HG02870 (cell line): ENCODE measurements around the gene CCDC40.

Experiments
- ATAC-seq: cut with Tn5 transposase; IDR thresholded peaks from one replicate; pipeline ENCODE4 v1.9.1; 2021; ENCODE audit warnings: mild to moderate bottlenecking, moderate library complexity; ENCODE audit not compliant: unreplicated experiment

Gene CCDC40

DNA sequence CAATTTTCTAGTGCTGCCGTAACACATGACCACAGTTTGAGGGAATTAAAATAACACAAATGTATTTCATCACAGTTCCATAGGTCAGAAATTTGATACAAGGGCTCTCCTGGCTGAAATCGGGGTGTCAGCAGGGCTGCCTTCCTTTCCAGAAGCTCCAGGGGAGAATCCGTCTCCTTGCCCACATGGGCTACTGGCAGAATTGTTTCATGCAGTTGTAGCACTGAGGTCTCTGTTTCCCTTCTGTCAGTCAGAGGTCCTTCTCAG, 89.9 kb downstream of the CCDC40 start:
- no peak for ATAC-seq

DNA sequence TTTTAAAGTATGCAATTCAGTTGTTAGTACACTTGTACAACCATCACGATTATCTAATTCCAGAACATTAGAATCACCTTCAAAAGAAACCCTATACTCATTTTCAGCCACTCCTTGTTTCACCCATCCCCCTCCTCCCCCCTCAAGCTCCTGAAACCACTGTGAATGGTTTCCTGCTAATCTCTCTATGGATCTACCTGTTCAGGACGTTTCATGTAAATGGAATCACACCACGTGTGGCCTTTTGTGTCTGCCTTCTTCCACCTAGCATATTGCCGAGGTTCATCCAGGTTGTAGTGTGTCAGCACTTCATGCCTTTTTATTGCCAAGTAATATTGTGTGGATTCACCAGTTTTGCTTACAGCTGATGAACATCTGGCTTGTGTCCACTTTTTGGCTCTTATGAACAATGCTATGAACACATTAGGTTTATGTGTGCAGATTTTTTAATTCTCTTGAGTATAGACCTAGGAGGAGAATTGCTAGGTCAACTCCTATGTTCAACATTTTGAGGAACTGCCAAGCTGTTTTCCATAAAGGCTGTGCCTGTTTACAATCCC, 92.6 kb downstream of the CCDC40 start:
- ATAC-seq, result no peak

DNA sequence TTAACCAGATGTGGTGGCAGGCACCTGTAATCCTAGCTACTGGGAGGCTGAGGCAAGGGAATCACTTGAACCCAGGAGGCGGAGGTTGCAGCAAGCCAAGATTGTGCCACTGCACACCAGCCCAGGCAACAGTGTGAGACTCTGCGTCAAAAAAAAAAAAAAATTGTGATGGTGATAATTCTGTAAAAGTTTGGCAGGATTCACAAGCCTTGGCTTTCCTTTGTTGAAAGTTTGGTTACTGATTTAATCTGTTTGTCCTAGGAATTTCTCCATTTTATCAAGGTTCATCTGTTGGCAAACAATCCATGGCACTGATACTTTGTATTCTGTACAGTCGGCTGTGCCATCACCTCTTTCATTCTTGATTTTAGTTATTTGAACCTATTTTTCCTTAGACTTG, 94.5 kb downstream of the CCDC40 start:
- ATAC-seq, result no peak

DNA sequence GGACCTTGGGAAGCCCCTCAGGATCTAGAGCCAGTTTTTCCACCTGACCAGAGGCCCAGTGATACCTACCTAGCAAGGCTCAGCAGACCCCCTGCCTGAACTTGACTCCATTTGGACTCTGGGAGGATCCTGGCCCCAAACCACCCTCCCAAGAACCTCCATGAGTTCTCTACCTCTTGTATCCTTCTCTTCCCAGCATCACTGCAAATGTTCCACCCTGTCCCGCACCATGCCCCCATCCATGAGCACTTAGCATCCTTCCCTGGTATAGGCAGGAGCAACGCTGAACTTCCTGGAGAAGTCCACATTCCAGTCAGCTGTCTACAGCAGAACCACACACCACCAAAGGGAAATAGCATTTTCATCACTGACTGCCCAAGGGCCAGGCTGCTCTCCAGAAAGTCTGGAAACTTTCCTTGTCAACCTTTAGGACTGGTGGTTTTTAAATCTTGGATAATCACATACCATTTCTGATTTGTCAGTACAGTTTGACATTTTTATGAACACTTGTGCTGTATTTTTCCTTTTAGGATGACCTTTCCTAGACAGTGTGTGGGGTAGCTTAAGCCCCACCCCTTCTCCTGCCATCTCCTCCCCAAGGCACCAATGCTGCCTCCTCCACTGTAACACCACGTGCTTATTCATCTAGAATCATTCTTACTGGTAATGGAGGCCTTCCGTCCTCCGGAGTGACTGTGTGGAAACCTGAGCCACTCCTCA, 96.6 kb downstream of the CCDC40 start:
- ATAC-seq, result no peak

DNA sequence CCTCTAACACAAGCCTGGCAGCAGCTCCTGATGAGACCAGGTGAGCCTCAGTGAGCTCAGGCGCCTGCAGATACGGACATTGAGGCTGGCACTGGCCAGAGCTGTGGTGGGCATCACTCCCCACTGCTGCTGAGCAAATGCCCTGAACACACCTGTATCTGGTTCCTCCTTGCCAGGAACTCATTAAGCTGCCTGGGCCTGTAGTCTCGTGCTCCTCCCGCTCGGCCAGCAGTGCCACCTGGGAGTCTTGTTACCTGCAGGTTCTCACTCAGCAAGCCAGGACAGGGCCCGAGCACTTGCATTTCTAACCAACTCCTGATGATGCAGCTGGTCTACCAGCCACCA, 97.2 kb downstream of the CCDC40 start:
- ATAC-seq, result no peak

DNA sequence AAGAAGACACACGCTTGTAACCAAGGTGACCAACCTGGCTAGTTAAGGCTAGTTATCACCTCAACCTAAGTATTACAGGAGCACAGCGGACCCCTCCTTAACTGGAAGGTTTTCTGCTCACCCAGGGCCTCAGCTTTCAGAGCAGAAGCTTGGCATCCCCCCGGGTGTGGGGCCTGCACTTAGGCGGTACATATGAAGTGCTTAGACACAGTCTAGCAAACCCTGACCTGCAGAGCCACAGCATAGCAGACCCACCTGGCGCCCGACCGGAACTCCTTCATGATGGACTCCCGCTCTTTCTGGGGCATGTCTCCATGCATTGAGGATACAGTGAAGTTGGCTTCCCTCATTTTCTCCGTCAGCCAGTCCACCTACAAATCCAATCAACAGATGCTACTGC, 100.7 kb downstream of the CCDC40 start:
- ATAC-seq, result no peak

DNA sequence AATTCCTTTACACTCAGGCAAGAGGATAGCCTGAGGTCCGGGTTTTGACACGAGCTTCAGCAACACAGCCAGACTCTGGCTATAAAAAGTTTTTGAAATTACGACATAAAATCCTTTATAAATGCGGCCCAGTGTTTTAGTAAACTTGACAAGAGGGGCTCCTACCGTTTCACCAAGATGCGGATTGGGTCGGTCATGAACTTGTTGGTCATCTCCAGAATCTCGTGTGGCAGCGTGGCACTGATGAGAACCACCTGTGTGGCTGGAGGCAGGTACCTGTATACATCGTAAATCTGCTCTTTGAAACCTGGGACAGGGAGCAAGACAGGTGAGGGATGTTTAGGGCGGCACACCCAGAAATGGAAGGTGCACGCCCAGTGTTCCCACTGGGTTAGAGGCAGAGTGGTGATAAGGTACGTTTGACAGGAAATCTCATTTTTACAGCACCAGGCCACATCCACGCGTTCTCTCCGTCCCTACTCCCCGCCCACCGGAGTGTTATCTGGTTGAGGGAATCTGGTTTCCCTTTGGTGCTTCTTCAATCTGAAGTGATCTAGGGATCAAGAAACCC, 102.5 kb downstream of the CCDC40 start:
- ATAC-seq, result no peak

DNA sequence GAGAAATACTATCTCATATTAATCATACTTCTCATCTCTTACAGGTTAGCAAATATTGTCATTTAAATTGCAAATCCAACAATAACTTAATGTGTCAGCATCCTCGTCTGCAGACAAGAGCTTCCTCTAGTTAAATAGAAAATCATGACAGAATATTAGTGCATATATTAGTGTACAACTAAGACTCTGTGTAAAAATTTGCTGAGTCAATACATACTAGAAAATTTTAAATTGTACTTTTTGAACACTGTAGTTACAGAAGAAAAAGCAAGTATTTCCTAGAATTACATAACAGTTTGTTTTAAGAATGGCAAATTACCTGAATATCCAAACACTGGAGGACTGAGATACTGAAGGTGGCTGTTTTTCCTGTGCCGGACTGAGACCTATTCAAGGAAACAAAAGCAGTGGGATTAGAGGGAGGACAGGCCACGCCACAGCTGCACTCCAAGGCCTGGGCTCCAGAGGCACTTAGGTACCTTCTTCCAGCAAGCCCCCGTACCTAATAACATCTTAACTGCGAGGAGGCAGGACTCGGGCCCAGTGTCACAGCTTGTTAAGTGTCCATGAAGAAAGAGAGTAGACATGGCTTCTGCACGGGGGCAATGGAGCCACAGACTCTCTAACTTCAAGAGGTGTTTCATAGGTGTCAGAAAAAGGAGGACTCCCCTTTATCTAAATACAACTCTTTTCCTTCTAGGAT, 105.2 kb downstream of the CCDC40 start:
- ATAC-seq, result no peak

DNA sequence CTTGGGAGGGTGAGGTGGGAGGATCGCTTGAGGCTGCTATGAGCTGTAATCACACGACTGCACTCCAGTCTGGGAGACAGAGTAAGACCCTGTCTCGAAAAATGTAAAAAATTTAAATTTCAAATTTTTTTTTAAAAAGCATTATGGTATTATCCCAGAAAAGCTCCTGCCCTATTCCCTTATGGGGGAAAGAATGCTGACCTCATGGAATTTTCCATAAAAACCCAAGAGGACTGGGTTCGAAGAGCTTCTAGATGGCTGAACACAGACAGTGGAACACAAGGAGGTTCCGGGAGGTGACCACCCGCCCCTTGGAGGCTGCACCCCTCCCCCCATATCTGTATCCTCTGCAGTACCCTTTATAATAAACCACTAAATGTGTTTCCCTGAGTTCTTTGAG, 106.5 kb downstream of the CCDC40 start:
- ATAC-seq, result no peak

DNA sequence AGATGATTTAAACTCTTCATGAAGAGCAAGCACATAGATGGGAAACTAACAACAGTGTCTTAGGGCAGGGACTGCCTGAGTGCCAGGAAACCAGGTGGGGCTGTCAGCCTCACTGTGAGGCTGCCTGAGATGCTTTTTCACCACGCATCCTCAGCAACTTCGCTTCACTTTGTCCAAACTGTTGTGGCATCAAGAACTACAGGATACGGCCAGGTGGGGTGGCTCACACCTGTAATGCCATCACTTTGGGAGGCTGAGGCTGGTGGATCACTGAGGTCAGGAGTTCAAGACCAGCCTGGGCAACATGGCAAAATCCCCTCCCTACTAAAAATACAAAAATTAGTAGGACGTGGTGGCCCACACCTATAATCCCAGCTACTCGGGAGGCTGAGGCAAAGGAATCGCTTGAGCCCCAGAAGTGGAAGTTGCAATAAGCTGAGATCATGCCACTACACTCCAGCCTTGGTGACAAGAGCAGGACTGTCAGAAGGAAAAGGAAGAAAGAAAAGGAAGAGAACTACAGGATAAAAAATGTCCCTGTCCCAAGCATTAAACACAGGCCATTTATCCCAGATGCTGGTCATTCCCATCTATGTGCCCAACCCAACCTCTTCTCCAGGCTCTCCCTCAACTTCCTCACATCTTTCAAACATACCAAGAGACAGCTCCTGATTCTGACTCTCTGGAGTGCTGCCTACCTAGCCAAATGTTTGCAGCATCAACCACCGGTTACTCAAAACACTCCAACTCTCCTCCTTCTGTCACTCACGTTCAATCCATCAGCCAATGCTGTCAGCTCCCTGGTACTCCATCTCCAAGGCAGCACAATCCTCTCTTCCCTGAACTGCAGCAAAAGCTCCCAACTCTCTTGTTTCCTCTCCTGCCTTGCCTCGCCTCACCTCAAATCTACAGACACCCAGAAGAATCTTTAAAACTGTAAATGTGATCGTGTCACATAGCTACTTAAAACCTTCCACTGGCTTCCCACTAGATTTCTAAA, 108.9 kb downstream of the CCDC40 start:
- ATAC-seq, result no peak

DNA sequence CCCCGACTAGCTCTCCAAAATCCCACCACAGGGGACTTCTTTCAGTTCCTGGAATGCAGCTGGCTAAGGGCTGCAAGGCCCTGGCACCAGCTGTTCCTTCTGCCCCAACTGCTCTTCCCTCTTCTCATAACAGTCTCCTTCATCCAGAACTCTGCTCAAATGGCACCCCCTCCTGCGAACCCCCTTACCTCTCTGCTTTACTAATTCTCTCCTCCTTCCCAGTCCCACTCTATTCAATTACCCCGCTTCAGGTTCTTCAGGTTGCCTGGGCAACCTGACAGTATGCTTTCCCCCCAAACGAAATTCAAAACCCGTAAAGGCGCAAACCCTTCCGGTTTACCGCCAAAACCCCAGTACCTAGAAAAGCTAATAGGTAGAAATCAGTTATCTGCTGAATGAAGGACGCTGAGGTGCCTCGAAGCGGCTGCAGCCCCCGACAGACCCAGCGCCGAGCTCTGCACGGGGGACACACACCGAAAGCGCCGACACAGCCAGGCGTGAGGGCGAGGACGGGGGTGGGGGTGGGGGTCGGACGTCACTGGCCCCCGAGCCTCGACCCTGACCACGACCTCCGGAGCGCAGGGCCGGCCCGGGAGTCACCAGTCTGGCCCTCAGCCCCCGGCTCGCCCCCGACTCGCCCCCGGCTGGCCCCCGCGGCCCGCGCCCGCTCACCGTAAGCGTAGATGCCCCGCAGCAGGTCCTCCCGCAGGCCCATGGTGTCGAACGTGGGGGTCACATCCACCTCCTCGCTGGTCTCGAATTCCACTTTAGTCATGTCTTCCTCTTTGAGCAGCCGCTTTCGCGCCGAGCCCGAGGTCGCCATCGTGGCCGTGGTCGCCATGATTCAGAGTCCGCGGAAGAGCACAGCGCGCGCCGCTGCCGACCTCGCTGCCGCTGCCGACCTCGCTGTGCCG, 109.9 kb downstream of the CCDC40 start:
- ATAC-seq, result peak; percentile 14

DNA sequence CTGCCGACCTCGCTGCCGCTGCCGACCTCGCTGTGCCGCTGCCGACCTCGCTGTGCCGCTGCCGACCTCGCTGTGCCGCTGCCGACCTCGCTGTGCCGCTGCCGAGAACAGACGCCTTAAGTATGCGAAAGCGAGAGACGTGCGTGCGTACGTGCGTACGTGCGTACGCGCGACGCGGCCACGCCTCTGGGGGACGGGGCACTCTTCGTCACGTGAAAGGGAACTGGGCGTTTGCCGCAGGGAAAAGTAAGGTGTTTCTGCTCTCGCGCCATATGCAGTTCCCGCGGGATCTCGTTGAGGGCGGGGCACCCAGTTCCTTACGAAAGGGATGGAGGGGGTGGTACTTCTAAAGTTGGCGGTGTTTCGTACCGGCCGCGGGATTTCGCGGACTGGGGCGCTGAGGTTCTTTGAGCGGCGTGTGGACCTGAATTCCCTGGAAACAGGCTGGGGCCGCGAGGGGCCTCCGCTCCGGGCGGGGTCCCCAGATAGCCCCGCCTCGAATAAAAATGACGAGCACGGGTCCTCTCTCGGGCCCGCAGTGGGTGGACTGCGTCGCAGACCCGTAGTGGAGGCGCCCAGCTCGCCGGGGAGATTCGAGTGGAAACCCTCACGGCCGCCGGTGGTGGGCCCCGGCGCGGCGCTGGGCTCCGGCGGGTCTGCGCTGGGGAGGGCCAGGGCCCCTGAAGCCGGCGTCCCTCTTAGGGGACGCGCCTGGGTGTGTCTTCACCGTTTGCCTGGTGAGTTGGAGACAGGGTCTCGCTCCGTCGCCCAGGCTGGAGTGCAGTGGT, 110.8 kb downstream of the CCDC40 start, which contains the start of gene EIF4A3:
Gene EIF4A3, minus strand, starts transcription at position 94 of the 788 bp plus-strand sequence. CDS start 167 bp downstream, outside the sequence.
- ATAC-seq, result peak; percentile 84
